BE2C (cell line): ENCODE data around the gene ZNF827.

ENCODE experiments used
- DNase-seq: peaks from one replicate; pipeline ENCODE4 v3.0.0-alpha.2; 2020
- H3K27me3 ChIP-seq: fragments of 250-450 bp; sonication (Bioruptor Pico); 2 replicates; pipeline ENCODE4 v1.5.1; 2020; ENCODE audit warnings: mild to moderate bottlenecking
- H3K36me3 ChIP-seq: fragments of 250-450 bp; sonication (Bioruptor Pico); 2 replicates; pipeline ENCODE4 v1.5.1; 2020; ENCODE audit warnings: mild to moderate bottlenecking
- H3K4me1 ChIP-seq: fragments of 250-450 bp; sonication (Bioruptor Pico); 2 replicates; pipeline ENCODE4 v1.5.1; 2020
- H3K4me3 ChIP-seq: 2 replicates; pipeline ENCODE4 v1.5.1; 2011; ENCODE audit warnings: low read depth, low read length
- H3K9me3 ChIP-seq: fragments of 250-450 bp; sonication (Bioruptor Pico); 2 replicates; pipeline ENCODE4 v1.5.1; 2020
- TF ChIP-seq, protein P1 (sequence below): IDR thresholded peaks from 2 replicates; pipeline ENCODE4 v1.5.1; 2012; ENCODE audit warnings: mild to moderate bottlenecking, low read depth, low read length

ZNF827 gene

DNA sequence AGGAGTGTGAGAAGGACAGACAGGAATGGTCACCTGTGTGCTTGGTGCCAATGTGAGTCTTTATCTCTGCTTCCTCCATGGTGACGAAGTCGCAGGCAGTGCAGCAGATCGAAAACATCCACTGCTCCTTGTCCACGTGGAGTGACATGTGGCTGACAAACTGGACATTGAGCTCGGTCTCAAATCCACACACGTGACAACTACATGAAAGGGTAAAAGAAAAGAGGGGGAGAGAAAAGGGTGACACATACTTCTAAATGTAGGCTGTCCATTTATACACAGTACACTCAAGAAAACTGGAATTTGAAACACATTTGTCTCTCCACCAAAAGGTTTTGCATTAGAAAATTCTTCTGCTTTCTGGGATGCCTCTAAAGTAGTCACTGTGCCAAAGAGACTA, 164.2 kb downstream of the ZNF827 start:
- no peaks in the 10 kb centered on the region for H3K9me3 ChIP-seq
- TF ChIP-seq, protein P1, sequence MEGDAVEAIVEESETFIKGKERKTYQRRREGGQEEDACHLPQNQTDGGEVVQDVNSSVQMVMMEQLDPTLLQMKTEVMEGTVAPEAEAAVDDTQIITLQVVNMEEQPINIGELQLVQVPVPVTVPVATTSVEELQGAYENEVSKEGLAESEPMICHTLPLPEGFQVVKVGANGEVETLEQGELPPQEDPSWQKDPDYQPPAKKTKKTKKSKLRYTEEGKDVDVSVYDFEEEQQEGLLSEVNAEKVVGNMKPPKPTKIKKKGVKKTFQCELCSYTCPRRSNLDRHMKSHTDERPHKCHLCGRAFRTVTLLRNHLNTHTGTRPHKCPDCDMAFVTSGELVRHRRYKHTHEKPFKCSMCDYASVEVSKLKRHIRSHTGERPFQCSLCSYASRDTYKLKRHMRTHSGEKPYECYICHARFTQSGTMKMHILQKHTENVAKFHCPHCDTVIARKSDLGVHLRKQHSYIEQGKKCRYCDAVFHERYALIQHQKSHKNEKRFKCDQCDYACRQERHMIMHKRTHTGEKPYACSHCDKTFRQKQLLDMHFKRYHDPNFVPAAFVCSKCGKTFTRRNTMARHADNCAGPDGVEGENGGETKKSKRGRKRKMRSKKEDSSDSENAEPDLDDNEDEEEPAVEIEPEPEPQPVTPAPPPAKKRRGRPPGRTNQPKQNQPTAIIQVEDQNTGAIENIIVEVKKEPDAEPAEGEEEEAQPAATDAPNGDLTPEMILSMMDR: no peak
- H3K27me3 ChIP-seq: no peaks in the 10 kb centered on the region
- no peak overlapping the region for H3K4me3 ChIP-seq
- H3K36me3 ChIP-seq: peaks cover 32% of the 10 kb centered on the region
- H3K4me1 ChIP-seq: no peaks in the 10 kb centered on the region
- no peak for DNase-seq

DNA sequence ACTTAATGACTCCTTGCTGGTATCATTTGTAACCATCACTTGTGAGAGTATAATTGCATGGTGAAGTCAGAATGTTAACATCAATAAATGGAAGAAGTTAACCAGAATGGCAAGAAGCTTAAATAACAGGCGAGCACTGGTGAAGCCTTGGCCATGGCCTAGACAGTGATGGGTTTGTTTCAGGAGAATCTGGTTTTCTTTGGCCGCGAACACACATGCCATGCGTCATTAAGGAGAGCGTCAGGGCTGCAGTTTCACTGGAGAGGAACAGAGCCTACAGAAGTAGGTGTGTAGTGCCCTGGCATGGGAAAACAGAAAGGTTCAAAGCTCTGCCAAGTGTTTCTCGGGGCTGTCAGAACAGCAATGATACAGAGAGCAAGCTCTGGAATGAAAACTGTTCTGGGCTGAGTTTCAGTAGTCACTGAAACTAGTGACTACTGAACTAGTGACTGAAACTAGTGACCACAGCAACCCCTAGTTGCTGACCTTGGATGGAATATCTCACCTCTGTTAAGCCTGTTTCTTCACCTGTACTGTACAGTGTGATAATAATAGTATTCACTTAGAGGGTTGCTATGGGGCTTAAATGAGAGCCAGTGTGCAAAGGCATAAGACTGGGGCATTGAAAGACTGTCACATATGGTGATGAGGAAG, 164.9 kb downstream of the ZNF827 start:
- no peak for DNase-seq
- Histone ChIP-seq H3K4me1 (no peaks in the 10 kb centered on the region), H3K4me3 (no peak overlapping the region), H3K9me3 (no peaks in the 10 kb centered on the region), H3K36me3 (peaks cover 27% of the 10 kb centered on the region), H3K27me3 (no peaks in the 10 kb centered on the region)
- TF ChIP-seq, protein P1: no peak

DNA sequence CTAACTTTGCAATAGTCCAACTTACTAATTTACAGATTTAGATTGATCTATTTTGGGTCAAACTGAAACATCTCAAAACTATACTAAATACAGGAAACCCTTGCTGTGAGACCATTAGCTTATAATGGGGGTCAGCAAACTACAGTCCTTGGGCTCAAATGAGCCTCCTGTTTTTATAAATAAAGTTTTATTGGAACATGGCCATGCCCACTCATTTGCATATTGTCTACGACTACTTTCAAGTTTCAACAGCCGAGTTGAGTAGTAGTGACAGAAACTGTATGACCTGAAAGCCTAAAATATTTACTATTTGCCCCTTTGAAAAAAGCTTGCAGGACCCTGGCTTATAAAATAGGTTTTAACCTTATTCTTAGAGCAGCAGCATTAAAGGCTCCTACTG, 166.3 kb downstream of the ZNF827 start:
- no peak overlapping the region for H3K4me3 ChIP-seq
- no peaks in the 10 kb centered on the region for H3K9me3 ChIP-seq
- H3K36me3 ChIP-seq: peaks cover 25% of the 10 kb centered on the region
- H3K27me3 ChIP-seq: no peaks in the 10 kb centered on the region
- H3K4me1 ChIP-seq: no peaks in the 10 kb centered on the region
- no peak for DNase-seq
- TF ChIP-seq, protein P1: no peak

DNA sequence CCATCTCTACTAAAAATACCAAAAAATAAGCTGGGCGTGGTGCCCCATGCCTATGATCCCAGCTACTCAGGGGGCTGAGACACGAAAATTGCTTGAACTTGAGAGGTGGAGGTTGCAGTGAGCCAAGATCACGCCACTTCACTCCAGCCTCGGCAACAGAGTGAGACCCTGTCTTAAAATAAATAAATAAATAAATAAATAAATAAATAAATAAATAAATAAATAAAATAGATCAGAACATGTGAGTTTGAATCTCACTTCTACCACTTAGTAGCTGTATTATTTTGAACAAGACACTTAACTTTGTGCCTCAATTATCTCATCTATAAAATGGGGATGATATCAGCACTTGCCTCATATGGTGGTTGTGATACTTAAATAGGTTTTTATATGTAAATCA, 168.5 kb downstream of the ZNF827 start:
- TF ChIP-seq, protein P1: no peak
- no peak overlapping the region for H3K4me3 ChIP-seq

DNA sequence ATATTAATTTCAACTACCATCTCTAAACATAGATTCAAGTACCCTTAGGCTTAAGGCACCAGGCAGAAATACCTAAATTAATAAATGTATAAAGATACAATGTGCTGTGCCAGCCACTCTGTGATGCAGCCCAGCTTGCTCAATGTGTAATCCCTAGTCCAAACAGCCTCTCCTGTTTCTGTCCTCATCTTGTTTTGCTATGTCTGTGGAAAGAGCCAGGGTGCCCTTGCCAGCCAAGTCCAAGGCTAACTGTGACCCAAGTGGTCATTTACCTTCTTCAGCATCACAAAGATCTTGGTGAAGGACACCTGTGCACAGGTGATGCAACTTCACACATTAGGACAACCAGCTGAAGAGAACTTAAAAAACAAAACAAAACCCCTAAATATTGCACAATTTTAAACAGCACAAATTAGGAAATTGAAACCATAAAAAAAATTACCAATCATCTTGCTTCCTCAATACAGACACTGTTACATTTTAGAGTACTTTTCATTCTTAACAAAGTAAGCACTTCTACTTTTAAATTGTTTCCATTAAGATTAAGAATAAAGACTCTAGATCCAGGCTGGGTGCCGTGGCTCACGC, 169.1 kb downstream of the ZNF827 start:
- Histone ChIP-seq H3K9me3 (no peaks in the 10 kb centered on the region), H3K36me3 (peaks cover 30% of the 10 kb centered on the region), H3K27me3 (no peaks in the 10 kb centered on the region), H3K4me1 (no peaks in the 10 kb centered on the region), H3K4me3 (no peak overlapping the region)
- TF ChIP-seq, protein P1: no peak
- no peak for DNase-seq

More for the DNA sequence above, 168.5 kb downstream of the ZNF827 start:
- no peak for DNase-seq
- Histone ChIP-seq H3K27me3 (no peaks in the 10 kb centered on the region), H3K36me3 (peaks cover 30% of the 10 kb centered on the region), H3K4me1 (no peaks in the 10 kb centered on the region), H3K9me3 (no peaks in the 10 kb centered on the region)

DNA sequence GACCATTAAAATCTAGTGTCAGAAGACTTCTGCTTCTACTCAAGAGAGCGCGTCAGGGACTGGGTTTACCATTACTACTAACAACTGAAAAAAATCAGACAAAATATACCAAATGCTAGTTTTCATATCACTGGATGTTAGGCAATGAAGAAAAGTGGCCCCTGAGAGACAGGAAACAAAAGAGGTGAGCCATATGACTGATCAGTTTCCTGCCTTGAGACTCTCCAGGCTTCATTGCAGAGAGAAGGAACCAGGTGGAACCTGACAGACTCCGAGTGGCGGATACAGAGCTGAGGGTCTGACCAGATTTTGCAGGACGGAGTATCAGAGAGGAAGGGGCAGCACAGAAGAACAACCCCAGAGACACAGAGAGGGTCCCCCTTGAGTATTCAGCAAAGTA, 172.3 kb downstream of the ZNF827 start:
- TF ChIP-seq, protein P1: no peak
- no peaks in the 10 kb centered on the region for H3K9me3 ChIP-seq
- no peaks in the 10 kb centered on the region for H3K4me1 ChIP-seq
- no peaks in the 10 kb centered on the region for H3K27me3 ChIP-seq
- H3K4me3 ChIP-seq: no peak overlapping the region
- no peak for DNase-seq
- H3K36me3 ChIP-seq: peaks cover 39% of the 10 kb centered on the region
